ENCODE measurements around the gene ADM. TPM values are rescaled to one million over a fixed set of nuclear protein-coding genes. Genes with fewer than 3 reads are reported as not detected.
"Not testable (repeated sequence)": the region's sequence is repeated elsewhere in the genome, so short reads cannot be mapped to it uniquely, and the experiment has no call there.

Gene ADM
- total RNA-seq, 2 donors from 2014 or later: 52.7 to 85.4 TPM

DNA sequence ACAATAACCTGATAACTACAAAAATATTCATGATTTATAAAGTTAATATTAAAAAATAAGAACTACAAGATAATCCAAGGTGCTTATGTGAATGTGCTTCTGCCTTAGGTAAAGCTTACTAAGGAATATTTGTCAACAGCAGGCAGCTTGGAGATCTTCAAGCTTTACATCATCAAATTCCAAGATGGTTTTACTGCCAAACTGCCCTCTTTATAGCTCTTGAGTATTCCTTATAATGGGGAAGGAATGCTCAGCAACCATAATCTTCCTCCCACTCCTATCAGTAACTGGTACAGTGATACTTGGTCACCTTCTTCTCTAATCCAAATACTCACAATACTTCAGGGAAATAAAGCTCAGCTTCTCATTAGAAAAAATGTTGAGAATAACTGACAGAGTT, 40.9 kb upstream of the ADM start:
- Histone ChIP-seq H3K4me1 (no peaks in the 10 kb centered on the region), H3K9me3 (no peaks in the 10 kb centered on the region), H3K27ac (no peak overlapping the region), H3K36me3 (replicated peaks in 1 of 2; ENCODE audit: insufficient read depth in 1 of 2, low read depth in 2 of 2) (no peaks in the 10 kb centered on the region), H3K27me3 (no peaks in the 10 kb centered on the region), H3K4me3 (no peak overlapping the region)
- ATAC-seq (no peak), DNase-seq (no peak)
- intact Hi-C loops (cut with DNase I): no loop called here
- TF ChIP-seq POLR2A (IDR thresholded peaks at IDR 0.05) (no peak), CTCF (IDR thresholded peaks at IDR 0.05) (no peak)

DNA sequence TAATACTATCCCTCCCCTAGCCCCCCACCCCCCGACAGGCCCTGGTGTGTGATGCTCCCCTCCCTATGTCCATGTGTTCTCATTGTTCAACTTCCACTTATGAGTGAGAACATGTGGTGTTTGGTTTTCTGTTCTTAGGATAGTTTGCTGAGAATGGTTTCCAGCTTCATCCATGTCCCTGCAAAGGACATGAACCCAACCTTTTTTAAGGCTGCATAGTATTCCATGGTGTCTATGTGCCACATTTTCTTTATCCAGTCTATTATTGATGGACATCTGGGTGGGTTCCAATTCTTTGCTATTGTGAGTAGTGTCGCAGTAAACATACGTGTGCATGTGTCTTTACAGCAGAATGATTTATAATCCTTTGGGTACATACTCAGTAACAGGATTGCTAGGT, 40.2 kb upstream of the ADM start:
- H3K27me3 ChIP-seq; H3K4me3 ChIP-seq; H3K4me1 ChIP-seq; H3K36me3 ChIP-seq (replicated peaks in 1 of 2; ENCODE audit: insufficient read depth in 1 of 2, low read depth in 2 of 2); ATAC-seq; DNase-seq; H3K9me3 ChIP-seq; H3K27ac ChIP-seq; intact Hi-C loops (cut with DNase I): not testable (repeated sequence)
- 95 to 96% methylated on average over 3 of the region's 3 CpGs for WGBS, 2 donors

GRCh38 chr11:10265936-10266335, 38.9 kb upstream of the ADM start:
- no peak overlapping the region for H3K27ac ChIP-seq
- ATAC-seq (no peak), DNase-seq (no peak)
- intact Hi-C loops (cut with DNase I): no loop called here
- TF ChIP-seq CTCF (IDR thresholded peaks at IDR 0.05) (no peak), POLR2A (IDR thresholded peaks at IDR 0.05) (no peak)
- WGBS, 2 donors: 94 to 95% methylated on average over 3 of the region's 3 CpGs
- H3K27me3 ChIP-seq: no peaks in the 10 kb centered on the region
- no peak overlapping the region for H3K4me3 ChIP-seq
- no peaks in the 10 kb centered on the region for H3K36me3 ChIP-seq (replicated peaks in 1 of 2; ENCODE audit: insufficient read depth in 1 of 2, low read depth in 2 of 2)
- H3K4me1 ChIP-seq: no peaks in the 10 kb centered on the region
- no peaks in the 10 kb centered on the region for H3K9me3 ChIP-seq

- no peak overlapping the region for H3K27ac ChIP-seq
- ATAC-seq (no peak), DNase-seq (no peak)
- no peaks in the 10 kb centered on the region for H3K27me3 ChIP-seq
- intact Hi-C loops (cut with DNase I): no loop called here
- TF ChIP-seq POLR2A (IDR thresholded peaks at IDR 0.05): no peak
- no peak for TF ChIP-seq CTCF (IDR thresholded peaks at IDR 0.05)
- no peaks in the 10 kb centered on the region for H3K9me3 ChIP-seq
- no peaks in the 10 kb centered on the region for H3K4me1 ChIP-seq
- no peak overlapping the region for H3K4me3 ChIP-seq
- no peaks in the 10 kb centered on the region for H3K36me3 ChIP-seq (replicated peaks in 1 of 2; ENCODE audit: insufficient read depth in 1 of 2, low read depth in 2 of 2)
- 88 to 93% methylated on average over 3 of the region's 3 CpGs for WGBS, 2 donors
Measured at GRCh38 chr11:10267821-10268220, 37.1 kb upstream of the ADM start.

DNA sequence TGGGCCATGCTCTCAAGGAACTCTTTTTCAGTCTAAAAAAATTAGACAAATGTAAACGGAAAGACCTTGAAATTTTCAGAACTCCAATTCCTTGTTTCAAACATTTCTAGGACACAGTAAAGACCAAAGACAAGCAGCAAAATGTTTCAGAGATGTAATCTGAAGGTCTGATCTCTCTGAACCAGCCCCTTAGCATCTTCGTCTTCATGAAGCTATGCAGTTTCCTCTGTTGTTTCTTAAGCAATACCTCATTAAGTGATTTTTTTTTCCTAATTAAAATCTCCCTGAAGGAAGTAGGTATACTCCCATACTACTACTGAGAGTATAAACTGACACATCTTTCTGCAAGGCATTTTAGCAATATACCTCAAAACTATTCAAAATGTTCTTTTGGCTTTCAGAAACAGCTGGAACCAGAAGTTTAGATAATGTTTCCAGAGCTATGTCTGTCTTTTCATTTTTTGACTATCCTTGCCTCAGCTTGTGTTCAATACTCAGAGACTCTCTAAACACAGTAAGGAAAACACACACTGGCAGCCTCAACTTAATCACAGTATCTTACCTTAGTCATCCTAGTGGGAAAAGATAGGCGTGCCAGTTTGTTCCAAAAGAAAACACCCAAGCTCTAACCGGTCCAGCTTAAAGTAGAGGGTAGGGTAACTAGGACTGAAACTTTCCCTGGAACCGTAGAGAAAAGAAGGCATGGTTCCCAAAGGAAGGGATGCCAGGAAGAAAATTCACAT, 36.0 kb upstream of the ADM start:
- 72 to 73% methylated on average over 5 of the region's 5 CpGs for whole genome bisulfite sequencing, 2 donors
- Histone ChIP-seq H3K27ac (no peak overlapping the region), H3K4me1 (no peaks in the 10 kb centered on the region), H3K36me3 (replicated peaks in 1 of 2; ENCODE audit: insufficient read depth in 1 of 2, low read depth in 2 of 2) (no peaks in the 10 kb centered on the region), H3K27me3 (no peaks in the 10 kb centered on the region), H3K9me3 (no peaks in the 10 kb centered on the region), H3K4me3 (no peak overlapping the region)
- DNase-seq (no peak), ATAC-seq (no peak)
- intact Hi-C loops (cut with DNase I): no loop called here
- no peak for TF ChIP-seq POLR2A (IDR thresholded peaks at IDR 0.05)
- no peak for TF ChIP-seq CTCF (IDR thresholded peaks at IDR 0.05)

All from body of pancreas (tissue), 4 donors.